Calu3 (cell line): ENCODE measurements around the gene MIER1. TPM values are rescaled to one million over a fixed set of nuclear protein-coding genes. Genes with fewer than 3 reads are reported as not detected.

ENCODE experiments used
- BruUV-seq: library from RNA; stranded (reverse); fragments of 400-500 nt; replicated peaks from 2 replicates; lab custom pipeline; 2021; lab: Mats Ljungman, UMichigan
- CTCF ChIA-PET: fragments of 300-600 bp; sonication (Branson Sonifier 250); formaldehyde crosslinking; loops from one replicate; lab custom pipeline; 2022; ENCODE audit warnings: antibody characterized with exemption; lab: Charles Lee
- DNase-seq: peaks from one replicate; pipeline ENCODE4 v3.0.0; 2022
- H3K27ac Mint-ChIP-seq: one replicate; pipeline ENCODE4 v1.8.0; 2022; ENCODE audit warnings: mixed read lengths; ENCODE audit not compliant: unreplicated experiment
- H3K27me3 Mint-ChIP-seq: one replicate; pipeline ENCODE4 v1.8.0; 2022; ENCODE audit warnings: mixed read lengths; ENCODE audit not compliant: unreplicated experiment
- H3K36me3 Mint-ChIP-seq: one replicate; pipeline ENCODE4 v1.8.0; 2022; ENCODE audit warnings: mild to moderate bottlenecking, moderate library complexity, mixed read lengths; ENCODE audit not compliant: insufficient read depth, unreplicated experiment
- H3K4me1 Mint-ChIP-seq: one replicate; pipeline ENCODE4 v1.8.0; 2022; ENCODE audit warnings: mild to moderate bottlenecking, low read depth, mixed read lengths; ENCODE audit not compliant: unreplicated experiment
- H3K4me3 Mint-ChIP-seq: one replicate; pipeline ENCODE4 v1.8.0; 2022; ENCODE audit warnings: mild to moderate bottlenecking, low read depth, moderate library complexity, mixed read lengths; ENCODE audit not compliant: unreplicated experiment
- H3K9me3 Mint-ChIP-seq: one replicate; pipeline ENCODE4 v1.8.0; 2022; ENCODE audit warnings: low read depth, mixed read lengths; ENCODE audit not compliant: unreplicated experiment
- intact Hi-C: fragments of 100-400 bp; cut with micrococcal nuclease; formaldehyde crosslinking; loops from one replicate; pipeline ENCODE4 v1.10.0; 2022; ENCODE audit not compliant: unreplicated experiment
- total RNA-seq: library from RNA; stranded (reverse); gene quantifications from 2 replicates; pipeline ENCODE4 v1.2.3, GENCODE V29; 2022
- TF ChIP-seq, protein P1 (sequence below): fragments of 200-600 bp; IDR thresholded peaks from one replicate; pipeline ENCODE4 v1.8.0; 2022; ENCODE audit warnings: antibody characterized with exemption; ENCODE audit not compliant: unreplicated experiment

MIER1 gene
- total RNA-seq, 1 experiment from 2014 or later, result 27.4 TPM

DNA sequence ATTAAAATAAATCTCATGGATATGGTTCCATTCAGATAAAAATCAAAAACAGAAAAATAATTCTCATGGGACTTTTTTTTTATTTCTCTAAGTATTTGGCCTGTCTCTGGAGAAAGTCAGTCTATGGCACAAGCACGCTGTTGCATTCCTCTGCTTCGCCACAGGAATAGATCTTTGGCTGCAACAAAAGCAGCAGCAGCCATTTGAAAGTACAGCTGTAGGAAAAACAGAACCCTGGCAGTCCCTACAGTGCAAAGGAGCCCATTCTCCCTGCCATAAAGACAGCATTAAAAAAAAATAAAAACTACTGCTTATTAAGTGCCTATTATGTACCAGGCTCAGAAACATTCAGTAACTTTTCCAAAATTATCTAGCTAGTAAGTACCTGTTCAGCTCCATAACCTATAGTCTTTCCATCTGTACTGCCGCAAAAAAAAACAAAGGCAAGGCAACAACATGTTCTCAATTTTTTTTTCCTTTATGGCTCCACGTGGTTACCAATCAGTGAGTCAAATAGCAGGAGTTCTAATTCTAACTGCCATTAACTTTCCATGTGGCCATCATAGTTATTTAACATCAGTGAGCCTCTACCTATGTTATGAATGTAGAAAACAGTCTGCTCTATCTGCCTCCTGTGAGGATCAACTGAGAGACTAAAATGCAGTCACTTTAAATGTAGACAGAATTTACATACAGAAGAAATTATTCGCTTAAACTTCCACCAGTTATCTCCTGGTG lies 106.5 kb downstream of the MIER1 start:
- no peak overlapping the region for H3K27ac Mint-ChIP-seq
- no peak for DNase-seq
- H3K36me3 Mint-ChIP-seq, result no peaks in the 10 kb centered on the region
- no TSS peak for BruUV-seq
- no peak overlapping the region for H3K4me3 Mint-ChIP-seq
- no peaks in the 10 kb centered on the region for H3K27me3 Mint-ChIP-seq
- intact Hi-C loops, result no loop called here
- CTCF ChIA-PET, result no interaction called here
- H3K9me3 Mint-ChIP-seq, result peaks cover 7% of the 10 kb centered on the region
- no peaks in the 10 kb centered on the region for H3K4me1 Mint-ChIP-seq
- TF ChIP-seq, protein P1, sequence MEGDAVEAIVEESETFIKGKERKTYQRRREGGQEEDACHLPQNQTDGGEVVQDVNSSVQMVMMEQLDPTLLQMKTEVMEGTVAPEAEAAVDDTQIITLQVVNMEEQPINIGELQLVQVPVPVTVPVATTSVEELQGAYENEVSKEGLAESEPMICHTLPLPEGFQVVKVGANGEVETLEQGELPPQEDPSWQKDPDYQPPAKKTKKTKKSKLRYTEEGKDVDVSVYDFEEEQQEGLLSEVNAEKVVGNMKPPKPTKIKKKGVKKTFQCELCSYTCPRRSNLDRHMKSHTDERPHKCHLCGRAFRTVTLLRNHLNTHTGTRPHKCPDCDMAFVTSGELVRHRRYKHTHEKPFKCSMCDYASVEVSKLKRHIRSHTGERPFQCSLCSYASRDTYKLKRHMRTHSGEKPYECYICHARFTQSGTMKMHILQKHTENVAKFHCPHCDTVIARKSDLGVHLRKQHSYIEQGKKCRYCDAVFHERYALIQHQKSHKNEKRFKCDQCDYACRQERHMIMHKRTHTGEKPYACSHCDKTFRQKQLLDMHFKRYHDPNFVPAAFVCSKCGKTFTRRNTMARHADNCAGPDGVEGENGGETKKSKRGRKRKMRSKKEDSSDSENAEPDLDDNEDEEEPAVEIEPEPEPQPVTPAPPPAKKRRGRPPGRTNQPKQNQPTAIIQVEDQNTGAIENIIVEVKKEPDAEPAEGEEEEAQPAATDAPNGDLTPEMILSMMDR, result no peak

DNA sequence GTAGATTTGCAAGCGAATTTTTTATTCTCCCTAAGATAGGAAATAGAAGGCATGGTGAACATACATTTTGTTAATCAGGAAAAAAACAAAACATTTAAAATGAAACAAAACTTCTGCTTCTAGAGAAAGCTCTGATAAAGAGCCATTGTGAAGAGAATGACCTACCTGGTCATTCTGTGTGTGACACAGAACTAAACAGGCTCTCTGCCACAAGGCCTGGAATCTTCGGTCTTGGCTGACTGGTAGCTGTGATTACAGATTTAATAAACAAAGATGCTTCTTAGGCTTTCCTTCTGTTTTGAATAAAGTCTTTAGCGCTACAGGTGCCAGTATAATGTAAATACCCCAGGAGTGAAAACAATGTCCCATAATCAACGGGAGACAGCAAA lies 107.1 kb downstream of the MIER1 start:
- Mint-ChIP-seq H3K27me3 (no peaks in the 10 kb centered on the region), H3K27ac (no peak overlapping the region), H3K4me1 (no peaks in the 10 kb centered on the region), H3K9me3 (peaks cover 9% of the 10 kb centered on the region), H3K4me3 (no peak overlapping the region), H3K36me3 (no peaks in the 10 kb centered on the region)
- TF ChIP-seq, protein P1, result no peak
- no peak for DNase-seq
- CTCF ChIA-PET, result no interaction called here
- no TSS peak for BruUV-seq
- intact Hi-C loops, result no loop called here

Other genes starting within 250 kb of the MIER1 start
- not detected in 2 replicates for gene DYNLT5, start 172.5 kb upstream of the MIER1 start, total RNA-seq
- gene INSL5, start 123.7 kb upstream of the MIER1 start, total RNA-seq, result not detected in 2 replicates
- gene DNAI4, start 134 bp upstream of the MIER1 start, total RNA-seq, result 5.6 and 6.0 TPM in 2 replicates
- gene SLC35D1, start 129.2 kb downstream of the MIER1 start, total RNA-seq, result 5.4 and 5.9 TPM in 2 replicates
- gene C1orf141, start 210.0 kb downstream of the MIER1 start, total RNA-seq, result not detected in 2 replicates
- gene IL23R, start 241.5 kb downstream of the MIER1 start, total RNA-seq, result 0.32 TPM in 1 of 2 replicates, not detected in the other